ENCODE results near the gene WNT11.

Gene WNT11

DNA sequence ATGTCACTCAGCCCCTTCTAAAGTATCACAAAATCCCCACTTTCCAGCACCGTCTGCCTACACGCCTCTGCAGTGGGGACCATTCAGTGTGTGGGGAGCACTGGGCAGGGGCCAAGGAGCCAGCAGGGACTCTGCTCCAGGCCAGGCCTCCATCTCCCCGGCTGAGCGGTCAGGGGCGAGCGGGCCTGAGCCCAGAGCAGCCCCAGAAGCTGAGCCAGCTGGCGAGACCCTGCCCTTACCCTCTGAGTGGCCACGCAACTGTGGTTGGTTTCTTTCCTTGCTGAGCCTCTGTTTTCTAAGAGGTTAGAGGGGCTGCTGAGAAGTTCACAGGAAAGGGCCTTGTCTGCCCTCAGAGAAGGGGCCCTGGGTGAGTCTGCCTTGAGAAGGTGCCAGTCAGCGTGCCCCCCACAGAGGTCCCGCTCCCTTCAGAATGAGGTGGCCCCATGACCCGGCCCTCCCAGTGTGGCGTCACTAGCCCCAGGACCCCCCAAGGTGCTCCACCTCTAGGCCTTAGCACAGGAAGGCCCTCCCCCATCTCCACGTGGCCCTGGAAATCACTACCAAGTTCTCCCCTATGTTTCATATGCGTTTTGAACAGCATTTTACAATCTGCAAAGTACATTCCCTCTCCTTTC is 46.9 kb downstream of the WNT11 start:
- H3K27me3 ChIP-seq (ENCODE audit: insufficient read depth, low read length, poor library complexity): no peaks in the 10 kb centered on the region
- no peak overlapping the region for H3K9ac ChIP-seq (ENCODE audit: low read length)
- H3K4ac ChIP-seq (ENCODE audit: low read depth, low read length): no peak overlapping the region
- no peak overlapping the region for H3K27ac ChIP-seq (ENCODE audit: low read depth, low read length)
- WGBS (ENCODE audit: extremely low coverage, insufficient coverage, low lambda C conversion rate): no CpG with 5 or more reads among the region's 14 CpGs
- no peak overlapping the region for H3K18ac ChIP-seq (ENCODE audit: low read length)
- H3K79me1 ChIP-seq (ENCODE audit: low read length): no peaks in the 10 kb centered on the region
- no peak overlapping the region for H3K23ac ChIP-seq (ENCODE audit: low read length)
- no peak overlapping the region for H2BK15ac ChIP-seq (replicated peaks; ENCODE audit: low read depth)
- H4K5ac ChIP-seq (ENCODE audit: low read length): no peak overlapping the region
- DNase-seq: no peak
- H4K8ac ChIP-seq (ENCODE audit: low read depth, low read length): no peak overlapping the region
- no peak overlapping the region for H3K4me3 ChIP-seq (ENCODE audit: low read length)
- no peaks in the 10 kb centered on the region for H3K4me1 ChIP-seq (ENCODE audit: control insufficient read depth, low read depth, low read length)
- no peak overlapping the region for H2BK5ac ChIP-seq (ENCODE audit: low read length)
- no peak overlapping the region for H2BK120ac ChIP-seq (ENCODE audit: low read depth, low read length)
- no peak overlapping the region for H3K56ac ChIP-seq (ENCODE audit: low read length)
- H3K79me2 ChIP-seq (ENCODE audit: control insufficient read depth, insufficient read depth, low read length): no peaks in the 10 kb centered on the region
- no peaks in the 10 kb centered on the region for H3K36me3 ChIP-seq (ENCODE audit: control insufficient read depth, insufficient read depth, low read length)
- no peak overlapping the region for H2AK5ac ChIP-seq (ENCODE audit: low read length)
- H3K4me2 ChIP-seq (ENCODE audit: low read length): no peak overlapping the region

DNA sequence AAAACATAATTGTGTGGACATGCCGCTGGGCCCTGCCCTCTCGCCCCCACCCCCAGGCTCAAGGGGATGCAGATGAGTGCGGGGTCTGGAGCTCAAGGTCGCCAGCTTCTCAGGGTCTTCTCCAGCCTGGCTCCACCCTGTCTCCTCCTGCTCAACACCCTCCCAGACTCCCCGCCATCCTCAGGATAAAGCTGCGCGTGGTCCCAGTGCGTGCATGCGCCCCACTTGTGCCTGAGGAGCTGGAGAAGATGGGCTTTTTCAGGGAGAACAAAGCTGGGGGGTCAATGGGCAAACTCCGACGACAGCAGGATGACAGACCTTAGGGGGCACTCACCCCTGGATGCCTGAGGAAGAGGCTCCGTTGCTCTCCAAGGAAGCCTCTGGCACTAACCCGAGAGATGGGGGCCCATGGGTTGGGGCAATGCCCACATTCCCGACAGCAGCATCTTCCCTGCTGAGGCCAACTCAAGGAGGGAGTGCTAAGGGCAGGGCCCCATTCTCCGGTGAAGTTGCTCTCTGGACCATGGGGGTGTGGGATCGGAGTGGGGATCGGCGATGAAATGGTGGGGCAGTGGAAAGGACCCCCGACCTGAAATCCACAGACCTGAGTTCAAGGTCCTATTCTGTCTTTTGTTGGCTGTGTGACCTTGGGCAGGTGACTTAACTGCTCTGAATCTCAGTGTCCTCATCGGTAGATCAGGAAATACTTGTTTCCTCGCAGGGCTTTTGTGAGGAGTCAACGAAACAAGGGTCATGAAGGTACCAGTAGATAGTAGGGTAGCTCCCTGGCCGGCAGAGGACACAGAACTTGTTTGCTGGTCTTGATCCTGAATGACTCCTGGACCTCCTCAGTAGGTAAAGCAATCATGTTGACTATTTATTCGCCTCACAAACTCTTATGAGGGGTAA is 47.7 kb downstream of the WNT11 start:
- Histone ChIP-seq H3K27me3 (ENCODE audit: insufficient read depth, low read length, poor library complexity) (no peaks in the 10 kb centered on the region), H3K9ac (ENCODE audit: low read length) (no peak overlapping the region), H3K36me3 (ENCODE audit: control insufficient read depth, insufficient read depth, low read length) (no peaks in the 10 kb centered on the region), H3K4me3 (ENCODE audit: low read length) (no peak overlapping the region), H3K79me1 (ENCODE audit: low read length) (no peaks in the 10 kb centered on the region), H3K79me2 (ENCODE audit: control insufficient read depth, insufficient read depth, low read length) (no peaks in the 10 kb centered on the region), H3K4me1 (ENCODE audit: control insufficient read depth, low read depth, low read length) (peaks cover 2% of the 10 kb centered on the region), H3K56ac (ENCODE audit: low read length) (no peak overlapping the region), H2BK15ac (replicated peaks; ENCODE audit: low read depth) (no peak overlapping the region), H3K4me2 (ENCODE audit: low read length) (no peak overlapping the region), H2BK120ac (ENCODE audit: low read depth, low read length) (no peak overlapping the region), H3K27ac (ENCODE audit: low read depth, low read length) (no peak overlapping the region), H3K23ac (ENCODE audit: low read length) (no peak overlapping the region), H4K8ac (ENCODE audit: low read depth, low read length) (no peak overlapping the region), H3K18ac (ENCODE audit: low read length) (no peak overlapping the region), H3K4ac (ENCODE audit: low read depth, low read length) (no peak overlapping the region), H4K5ac (ENCODE audit: low read length) (no peak overlapping the region), H2AK5ac (ENCODE audit: low read length) (no peak overlapping the region), H2BK5ac (ENCODE audit: low read length) (no peak overlapping the region)
- WGBS (ENCODE audit: extremely low coverage, insufficient coverage, low lambda C conversion rate): no CpG with 5 or more reads among the region's 24 CpGs
- no peak for DNase-seq

GRCh38 chr11:76157891-76158290 is 48.4 kb downstream of the WNT11 start:
- no peak overlapping the region for H3K4ac ChIP-seq (ENCODE audit: low read depth, low read length)
- H3K18ac ChIP-seq (ENCODE audit: low read length): no peak overlapping the region
- H3K9ac ChIP-seq (ENCODE audit: low read length): no peak overlapping the region
- no peak for DNase-seq
- H3K79me1 ChIP-seq (ENCODE audit: low read length): no peaks in the 10 kb centered on the region
- H4K5ac ChIP-seq (ENCODE audit: low read length): no peak overlapping the region
- H4K8ac ChIP-seq (ENCODE audit: low read depth, low read length): no peak overlapping the region
- H3K4me3 ChIP-seq (ENCODE audit: low read length): no peak overlapping the region
- H2AK5ac ChIP-seq (ENCODE audit: low read length): no peak overlapping the region
- H3K79me2 ChIP-seq (ENCODE audit: control insufficient read depth, insufficient read depth, low read length): no peaks in the 10 kb centered on the region
- peaks cover 9% of the 10 kb centered on the region for H3K4me1 ChIP-seq (ENCODE audit: control insufficient read depth, low read depth, low read length)
- H3K23ac ChIP-seq (ENCODE audit: low read length): no peak overlapping the region
- no peaks in the 10 kb centered on the region for H3K36me3 ChIP-seq (ENCODE audit: control insufficient read depth, insufficient read depth, low read length)
- no peak overlapping the region for H3K56ac ChIP-seq (ENCODE audit: low read length)
- no peak overlapping the region for H2BK5ac ChIP-seq (ENCODE audit: low read length)
- no peak overlapping the region for H3K4me2 ChIP-seq (ENCODE audit: low read length)
- no CpG with 5 or more reads among the region's 7 CpGs for WGBS (ENCODE audit: extremely low coverage, insufficient coverage, low lambda C conversion rate)
- H3K27ac ChIP-seq (ENCODE audit: low read depth, low read length): no peak overlapping the region
- no peak overlapping the region for H2BK120ac ChIP-seq (ENCODE audit: low read depth, low read length)
- H2BK15ac ChIP-seq (replicated peaks; ENCODE audit: low read depth): no peak overlapping the region
- H3K27me3 ChIP-seq (ENCODE audit: insufficient read depth, low read length, poor library complexity): no peaks in the 10 kb centered on the region

- no peaks in the 10 kb centered on the region for H3K79me1 ChIP-seq (ENCODE audit: low read length)
- DNase-seq: no peak
- no peak overlapping the region for H2BK5ac ChIP-seq (ENCODE audit: low read length)
- no peak overlapping the region for H3K4ac ChIP-seq (ENCODE audit: low read depth, low read length)
- WGBS (ENCODE audit: extremely low coverage, insufficient coverage, low lambda C conversion rate): no CpG with 5 or more reads among the region's 12 CpGs
- H4K5ac ChIP-seq (ENCODE audit: low read length): no peak overlapping the region
- H3K23ac ChIP-seq (ENCODE audit: low read length): no peak overlapping the region
- no peaks in the 10 kb centered on the region for H3K79me2 ChIP-seq (ENCODE audit: control insufficient read depth, insufficient read depth, low read length)
- no peak overlapping the region for H3K27ac ChIP-seq (ENCODE audit: low read depth, low read length)
- H3K4me1 ChIP-seq (ENCODE audit: control insufficient read depth, low read depth, low read length): peaks cover 12% of the 10 kb centered on the region
- no peak overlapping the region for H2AK5ac ChIP-seq (ENCODE audit: low read length)
- H3K56ac ChIP-seq (ENCODE audit: low read length): no peak overlapping the region
- H3K4me3 ChIP-seq (ENCODE audit: low read length): no peak overlapping the region
- no peak overlapping the region for H3K18ac ChIP-seq (ENCODE audit: low read length)
- H2BK120ac ChIP-seq (ENCODE audit: low read depth, low read length): no peak overlapping the region
- no peak overlapping the region for H3K4me2 ChIP-seq (ENCODE audit: low read length)
- H4K8ac ChIP-seq (ENCODE audit: low read depth, low read length): no peak overlapping the region
- no peaks in the 10 kb centered on the region for H3K36me3 ChIP-seq (ENCODE audit: control insufficient read depth, insufficient read depth, low read length)
- no peak overlapping the region for H2BK15ac ChIP-seq (replicated peaks; ENCODE audit: low read depth)
- no peak overlapping the region for H3K9ac ChIP-seq (ENCODE audit: low read length)
- H3K27me3 ChIP-seq (ENCODE audit: insufficient read depth, low read length, poor library complexity): no peaks in the 10 kb centered on the region
Measured at GRCh38 chr11:76156971-76157427, 49.3 kb downstream of the WNT11 start.

DNA sequence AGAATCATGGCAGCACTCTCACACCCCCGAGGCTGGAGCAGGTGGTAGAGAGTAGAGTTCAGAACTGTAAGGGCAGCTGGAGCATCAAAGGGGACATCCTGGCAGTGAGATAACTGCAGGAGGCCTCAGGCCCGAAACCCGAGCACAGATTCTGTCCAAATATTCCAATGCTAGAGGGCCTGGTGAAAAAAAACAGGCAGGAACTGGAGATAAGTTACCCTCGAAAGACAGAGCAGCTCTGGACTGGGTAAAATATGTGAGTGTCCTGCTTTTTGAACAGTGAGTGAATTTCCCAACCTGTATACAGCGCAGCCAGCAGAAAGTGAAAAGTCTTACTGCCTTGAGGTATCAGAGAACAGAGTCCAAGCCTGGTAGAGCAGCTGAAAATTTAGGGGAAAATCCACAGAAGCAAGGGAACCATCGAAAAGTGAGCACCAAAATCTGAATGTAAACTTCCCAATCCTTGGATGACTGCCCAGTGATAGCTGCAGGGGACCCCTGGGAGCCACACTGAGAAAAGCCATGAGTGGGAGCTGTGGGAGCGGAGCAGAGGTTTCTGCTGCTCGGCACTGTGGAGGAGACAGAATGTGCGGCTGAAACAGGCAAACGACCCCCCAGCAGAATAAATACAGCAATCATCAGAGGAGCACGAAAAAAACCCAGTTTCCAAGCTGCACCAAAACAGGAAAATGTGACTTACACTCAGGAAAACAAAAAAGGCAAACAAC is 50.6 kb downstream of the WNT11 start:
- WGBS (ENCODE audit: extremely low coverage, insufficient coverage, low lambda C conversion rate): no CpG with 5 or more reads among the region's 11 CpGs
- Histone ChIP-seq H3K27me3 (ENCODE audit: insufficient read depth, low read length, poor library complexity) (no peaks in the 10 kb centered on the region), H3K23ac (ENCODE audit: low read length) (no peak overlapping the region), H2AK5ac (ENCODE audit: low read length) (no peak overlapping the region), H3K27ac (ENCODE audit: low read depth, low read length) (no peak overlapping the region), H3K9ac (ENCODE audit: low read length) (no peak overlapping the region), H2BK120ac (ENCODE audit: low read depth, low read length) (no peak overlapping the region), H3K4ac (ENCODE audit: low read depth, low read length) (no peak overlapping the region), H3K56ac (ENCODE audit: low read length) (no peak overlapping the region), H3K4me2 (ENCODE audit: low read length) (no peak overlapping the region), H2BK15ac (replicated peaks; ENCODE audit: low read depth) (no peak overlapping the region), H2BK5ac (ENCODE audit: low read length) (no peak overlapping the region), H3K4me3 (ENCODE audit: low read length) (no peak overlapping the region), H3K79me1 (ENCODE audit: low read length) (no peaks in the 10 kb centered on the region), H3K79me2 (ENCODE audit: control insufficient read depth, insufficient read depth, low read length) (no peaks in the 10 kb centered on the region), H4K5ac (ENCODE audit: low read length) (no peak overlapping the region), H3K36me3 (ENCODE audit: control insufficient read depth, insufficient read depth, low read length) (no peaks in the 10 kb centered on the region), H3K18ac (ENCODE audit: low read length) (no peak overlapping the region), H4K8ac (ENCODE audit: low read depth, low read length) (no peak overlapping the region), H3K4me1 (ENCODE audit: control insufficient read depth, low read depth, low read length) (peaks cover 12% of the 10 kb centered on the region)
- DNase-seq: no peak
